PC-3 (cell line): Measurements from ENCODE around the gene TAS1R2.

ENCODE experiments used
- CTCF ChIP-seq: fragments of 300-600 bp; sonication (generic); conservative IDR thresholded peaks from 2 replicates; pipeline ENCODE4 v1.5.1; 2017; ENCODE audit warnings: antibody characterized with exemption, low read depth, mild to moderate bottlenecking, low read length
- EZH2phosphoT487 ChIP-seq: fragments of 300-600 bp; sonication (generic); IDR thresholded peaks from 2 replicates; pipeline ENCODE4 v1.6.1; 2018; ENCODE audit warnings: mild to moderate bottlenecking, antibody characterized with exemption, low read length, borderline replicate concordance

DNA sequence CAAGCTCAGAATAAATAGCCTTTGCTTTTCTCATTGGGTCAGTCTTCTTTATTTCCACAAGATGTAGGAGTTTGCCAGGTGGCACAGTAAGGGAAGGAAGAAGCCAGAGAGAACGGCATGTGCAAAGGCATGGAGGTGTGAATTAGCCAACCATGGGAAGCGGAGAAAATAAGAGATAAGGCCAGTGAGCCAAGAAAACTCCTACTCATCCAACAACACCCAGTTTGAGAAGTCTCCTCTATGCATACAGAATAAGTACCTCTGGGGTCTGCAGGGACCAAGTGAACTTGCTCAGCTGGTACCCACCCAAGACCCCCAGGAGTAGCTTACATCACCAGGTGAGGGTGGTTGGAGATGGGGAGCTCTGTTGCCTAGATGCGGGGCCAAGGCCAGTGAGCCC is 66.7 kb downstream of the TAS1R2 start:
- TF ChIP-seq CTCF (no peak), EZH2phosphoT487 (no peak)
